Measurements from ENCODE around the gene PPP1R14D.

Gene PPP1R14D

DNA sequence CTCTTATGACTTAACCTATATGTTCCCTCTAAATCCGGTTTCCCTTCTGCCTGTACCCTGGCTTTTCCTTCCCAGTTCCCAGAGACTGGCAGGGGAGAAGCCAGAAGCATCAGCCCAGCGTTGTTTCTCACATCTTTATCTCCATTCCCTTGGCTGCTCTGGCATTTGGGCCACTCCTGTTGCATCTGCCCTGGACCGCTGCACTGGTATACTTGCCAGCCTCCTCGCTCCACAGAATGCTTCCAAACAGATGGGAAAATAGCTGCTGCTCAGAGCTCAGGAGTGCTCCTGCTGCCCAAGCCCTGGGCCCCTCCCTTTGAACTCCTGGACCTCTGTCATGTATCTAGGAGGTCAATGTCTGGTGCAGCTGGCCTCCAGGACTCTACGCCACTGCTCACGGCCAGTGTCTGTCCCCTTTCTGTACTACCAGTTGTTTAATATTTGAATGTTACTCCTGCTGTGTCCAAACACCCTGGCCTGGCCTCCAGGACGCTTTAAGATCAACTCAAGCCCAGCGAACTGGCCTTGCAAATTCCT lies 22.1 kb upstream of the PPP1R14D start:
- no peak for TF ChIP-seq CTCF (IDR thresholded peaks at IDR 0.05; ENCODE audit: insufficient read depth, missing control alignments)
- DNase-seq (ENCODE audit: insufficient read length, low spot score), result no peak
- FAIRE-seq, result no peak

DNA sequence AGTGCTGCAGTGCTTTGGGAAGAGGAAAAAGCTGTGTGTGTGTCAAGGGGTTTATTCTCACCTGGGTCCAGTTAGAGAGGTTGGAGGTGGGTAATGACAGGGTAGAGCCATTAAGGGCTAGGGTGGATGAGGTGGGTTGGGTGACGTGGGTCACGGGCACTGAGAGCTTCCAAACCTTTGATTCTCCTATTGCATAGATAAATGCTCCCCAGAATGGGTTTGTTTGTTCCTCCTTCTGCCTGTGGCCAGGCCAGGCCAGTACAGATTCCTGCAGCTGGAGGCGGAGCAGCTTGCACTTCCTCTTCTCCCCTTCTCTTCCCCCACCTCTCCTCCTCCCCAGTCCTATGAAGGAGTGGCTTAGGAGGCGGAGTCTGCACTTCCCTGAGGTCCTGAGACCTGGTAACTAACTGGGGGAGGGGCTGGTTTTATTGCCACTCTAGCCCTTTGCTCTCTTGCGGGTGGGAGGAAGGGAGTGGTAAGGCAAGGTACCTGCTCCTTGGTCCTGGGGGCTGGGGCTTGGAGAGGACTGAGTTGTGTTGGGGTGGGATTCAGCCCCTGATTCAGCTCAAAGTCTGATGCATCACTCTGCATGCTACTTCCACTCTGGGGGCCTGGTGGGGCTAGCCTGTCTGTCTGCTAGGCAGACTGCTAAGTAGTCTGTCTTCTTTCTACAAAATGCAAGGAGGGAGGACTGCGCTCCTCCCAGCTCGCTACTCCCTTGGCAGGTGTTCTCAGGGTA lies 18.9 kb upstream of the PPP1R14D start:
- DNase-seq (ENCODE audit: insufficient read length, low spot score) (no peak), FAIRE-seq (no peak)
- no peak for TF ChIP-seq CTCF (IDR thresholded peaks at IDR 0.05; ENCODE audit: insufficient read depth, missing control alignments)

- TF ChIP-seq CTCF (IDR thresholded peaks at IDR 0.05; ENCODE audit: insufficient read depth, missing control alignments), result no peak
- no peak for FAIRE-seq
- DNase-seq (ENCODE audit: insufficient read length, low spot score), result no peak
Observed at GRCh38 chr15:40846841-40847222, 18.3 kb upstream of the PPP1R14D start.

GRCh38 chr15:40845511-40846284 lies 17.2 kb upstream of the PPP1R14D start:
- no peak for TF ChIP-seq CTCF (IDR thresholded peaks at IDR 0.05; ENCODE audit: insufficient read depth, missing control alignments)
- DNase-seq (ENCODE audit: insufficient read length, low spot score), result no peak
- FAIRE-seq, result no peak

GRCh38 chr15:40845036-40845435 lies 16.5 kb upstream of the PPP1R14D start:
- DNase-seq (ENCODE audit: insufficient read length, low spot score) (no peak), FAIRE-seq (no peak)
- no peak for TF ChIP-seq CTCF (IDR thresholded peaks at IDR 0.05; ENCODE audit: insufficient read depth, missing control alignments)

DNA sequence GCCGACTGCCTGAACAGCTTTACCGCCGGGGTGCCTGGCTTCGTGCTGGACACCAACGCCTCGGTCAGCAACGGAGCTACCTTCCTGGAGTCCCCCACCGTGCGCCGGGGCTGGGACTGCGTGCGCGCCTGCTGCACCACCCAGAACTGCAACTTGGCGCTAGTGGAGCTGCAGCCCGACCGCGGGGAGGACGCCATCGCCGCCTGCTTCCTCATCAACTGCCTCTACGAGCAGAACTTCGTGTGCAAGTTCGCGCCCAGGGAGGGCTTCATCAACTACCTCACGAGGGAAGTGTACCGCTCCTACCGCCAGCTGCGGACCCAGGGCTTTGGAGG lies 16.2 kb upstream of the PPP1R14D start:
- no peak for FAIRE-seq
- no peak for DNase-seq (ENCODE audit: insufficient read length, low spot score)

More for the DNA sequence above, 16.2 kb upstream of the PPP1R14D start:
- TF ChIP-seq CTCF (IDR thresholded peaks at IDR 0.05; ENCODE audit: insufficient read depth, missing control alignments), result no peak
